Pancreas (tissue), 10 donors: Measurements from ENCODE around the gene SFRP2. TPM values are rescaled to one million over a fixed set of nuclear protein-coding genes. Genes with fewer than 3 reads are reported as not detected.
A peak's percentile ranks its signal among the peaks of the same experiment; 100 is the strongest.

Experiments
- ATAC-seq, 4 donors: fragments of 200-7000 bp; cut with Tn5 transposase; one replicate each; pipeline versions ENCODE4 v1.8.0 to v1.9.1; 2020; ENCODE audit warnings: mild to moderate bottlenecking in 4 of 4, moderate library complexity in 4 of 4
- DNase-seq, 6 donors: peaks; one replicate each; pipeline ENCODE4 v3.0.0-alpha.2; 2020
- FAIRE-seq: peaks from 2 replicates; lab custom pipeline; 2012; peaks lifted over from hg19 to GRCh38; lab: Jason Lieb, UNC
- H3K27ac ChIP-seq, 4 donors: fragments of 200-600 bp; sonication (generic); 1 replicate in 3 of 4; 2 replicates in 1 of 4; pipeline versions ENCODE4 v1.5.0 to v1.8.0; 2020
- H3K27me3 ChIP-seq, 4 donors: fragments of 200-600 bp; one replicate each; pipeline ENCODE4 v1.8.0; 2021
- H3K36me3 ChIP-seq, 3 donors: fragments of 200-600 bp; sonication (generic) in 1 of 3; one replicate each; pipeline versions ENCODE4 v1.5.0 to v1.8.0; 2020 to 2021
- H3K4me1 ChIP-seq, 3 donors: fragments of 200-600 bp; one replicate each; pipeline ENCODE4 v1.8.0; 2021
- H3K4me3 ChIP-seq, 4 donors: fragments of 200-600 bp; sonication (generic) in 2 of 4; one replicate each; pipeline versions ENCODE4 v1.5.0 to v1.8.0; 2020 to 2021
- H3K9me3 ChIP-seq, 4 donors: fragments of 200-600 bp; one replicate each; pipeline ENCODE4 v1.8.0; 2021
- WGBS, 2 donors: extraction: QIAGEN DNeasy Blood & Tissue Kit; methylation state at CpG; one replicate each; pipeline ENCODE4 v1.1.7; 2013; 5-methylcytosine and 5-hydroxymethylcytosine counted together
- intact Hi-C, 3 donors: fragments of 100-400 bp; cut with DNase I; formaldehyde crosslinking; loops; one replicate each; pipeline versions ENCODE4 v1.11.1 to v1.14.2; 2022
- polyA plus RNA-seq, 2 donors: library from polyadenylated mRNA; stranded (reverse); fragments of 200-250 nt; gene quantifications; one replicate each; pipeline ENCODE4 v1.2.3, GENCODE V29; 2013
- total RNA-seq, 6 donors: library from RNA; stranded (reverse); fragmentation: NEBNext Ultra II Directional in 4 of 6; extraction: Animal tissue kit (Norgen Biotek cat#: 25700) in 4 of 6; gene quantifications; one replicate each; pipeline versions ENCODE4 v1.2.1 to v1.2.4, GENCODE V29; 2021 to 2023
- TF ChIP-seq, protein P1 (sequence below), 4 donors: fragments of 200-600 bp; sonication (generic) in 3 of 4; IDR thresholded peaks; one replicate each; pipeline versions ENCODE4 v1.5.0 to v1.8.0; 2021; ENCODE audit warnings: antibody characterized with exemption in 4 of 4
- donor health status: healthy with polysubstance abuse.
- donor health status: DM: no; HTN: no; CAD: no; lungs with moderate emphysema.
- donor health status: DM: no; HTN: no; CAD: no.
- donor health status: control.
- donor health status: control.
- donor health status: Bipolar disorder and iron deficiency.
- donor health status: DM: yes; HTN: yes; CAD: no.
- donor health status: DM: no; HTN: no; CAD: no.
- donor health status: DM: no; HTN: no; CAD: no.
- donor health status: DM: yes; HTN: yes; CAD: no.

Gene SFRP2, protein sequence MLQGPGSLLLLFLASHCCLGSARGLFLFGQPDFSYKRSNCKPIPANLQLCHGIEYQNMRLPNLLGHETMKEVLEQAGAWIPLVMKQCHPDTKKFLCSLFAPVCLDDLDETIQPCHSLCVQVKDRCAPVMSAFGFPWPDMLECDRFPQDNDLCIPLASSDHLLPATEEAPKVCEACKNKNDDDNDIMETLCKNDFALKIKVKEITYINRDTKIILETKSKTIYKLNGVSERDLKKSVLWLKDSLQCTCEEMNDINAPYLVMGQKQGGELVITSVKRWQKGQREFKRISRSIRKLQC
- total RNA-seq, result 100 to 1,000 TPM in 1 of 6 donors, 10 to 100 TPM in 2, 1 to 10 TPM in 3; 1.5 to 136 (median 10.3) TPM
- polyA plus RNA-seq, result 1 to 10 TPM; 4.7 to 6.9 TPM

DNA sequence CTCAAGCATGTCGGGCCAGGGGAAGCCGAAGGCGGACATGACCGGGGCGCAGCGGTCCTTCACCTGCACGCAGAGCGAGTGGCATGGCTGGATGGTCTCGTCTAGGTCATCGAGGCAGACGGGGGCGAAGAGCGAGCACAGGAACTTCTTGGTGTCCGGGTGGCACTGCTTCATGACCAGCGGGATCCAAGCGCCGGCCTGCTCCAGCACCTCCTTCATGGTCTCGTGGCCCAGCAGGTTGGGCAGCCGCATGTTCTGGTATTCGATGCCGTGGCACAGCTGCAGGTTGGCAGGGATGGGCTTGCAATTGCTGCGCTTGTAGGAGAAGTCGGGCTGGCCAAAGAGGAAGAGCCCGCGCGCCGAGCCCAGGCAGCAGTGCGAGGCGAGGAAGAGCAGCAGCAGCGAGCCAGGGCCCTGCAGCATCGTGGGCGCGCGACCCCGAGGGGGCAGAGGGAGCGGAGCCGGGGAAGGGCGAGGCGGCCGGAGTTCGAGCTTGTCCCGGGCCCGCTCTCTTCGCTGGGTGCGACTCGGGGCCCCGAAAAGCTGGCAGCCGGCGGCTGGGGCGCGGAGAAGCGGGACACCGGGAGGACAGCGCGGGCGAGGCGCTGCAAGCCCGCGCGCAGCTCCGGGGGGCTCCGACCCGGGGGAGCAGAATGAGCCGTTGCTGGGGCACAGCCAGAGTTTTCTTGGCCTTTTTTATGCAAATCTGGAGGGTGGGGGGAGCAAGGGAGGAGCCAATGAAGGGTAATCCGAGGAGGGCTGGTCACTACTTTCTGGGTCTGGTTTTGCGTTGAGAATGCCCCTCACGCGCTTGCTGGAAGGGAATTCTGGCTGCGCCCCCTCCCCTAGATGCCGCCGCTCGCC lies at the start of gene SFRP2:
Gene SFRP2, minus strand, starts transcription at position 671 of the 864 bp plus-strand sequence. Its CDS starts 248 bp downstream, at position 423.
- Histone ChIP-seq H3K27ac (no peak within 1 kb of the TSS), H3K27me3 (peaks cover 0 to 51% (median 12%) of the 10 kb centered on the region in 4 donors), H3K4me1 (peaks cover 0 to 16% (median 5%) of the 10 kb centered on the region in 3 donors), H3K4me3 (peak within 1 kb of the TSS in 3 of 4 donors; percentile 1 to 35 (median 27)), H3K9me3 (no peaks in the 10 kb centered on the region), H3K36me3 (no peaks in the 10 kb centered on the region)
- DNase-seq, result peak in 3 of 6 donors; percentile 26 to 81 (median 65)
- no peak for FAIRE-seq
- ATAC-seq, result peak in 3 of 4 donors; percentile 10 to 45 (median 29)
- TF ChIP-seq, protein P1, sequence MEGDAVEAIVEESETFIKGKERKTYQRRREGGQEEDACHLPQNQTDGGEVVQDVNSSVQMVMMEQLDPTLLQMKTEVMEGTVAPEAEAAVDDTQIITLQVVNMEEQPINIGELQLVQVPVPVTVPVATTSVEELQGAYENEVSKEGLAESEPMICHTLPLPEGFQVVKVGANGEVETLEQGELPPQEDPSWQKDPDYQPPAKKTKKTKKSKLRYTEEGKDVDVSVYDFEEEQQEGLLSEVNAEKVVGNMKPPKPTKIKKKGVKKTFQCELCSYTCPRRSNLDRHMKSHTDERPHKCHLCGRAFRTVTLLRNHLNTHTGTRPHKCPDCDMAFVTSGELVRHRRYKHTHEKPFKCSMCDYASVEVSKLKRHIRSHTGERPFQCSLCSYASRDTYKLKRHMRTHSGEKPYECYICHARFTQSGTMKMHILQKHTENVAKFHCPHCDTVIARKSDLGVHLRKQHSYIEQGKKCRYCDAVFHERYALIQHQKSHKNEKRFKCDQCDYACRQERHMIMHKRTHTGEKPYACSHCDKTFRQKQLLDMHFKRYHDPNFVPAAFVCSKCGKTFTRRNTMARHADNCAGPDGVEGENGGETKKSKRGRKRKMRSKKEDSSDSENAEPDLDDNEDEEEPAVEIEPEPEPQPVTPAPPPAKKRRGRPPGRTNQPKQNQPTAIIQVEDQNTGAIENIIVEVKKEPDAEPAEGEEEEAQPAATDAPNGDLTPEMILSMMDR (IDR thresholded peaks at IDR 0.05), result no peak
- 3 to 5% methylated on average over 65 to 72 of the region's 72 CpGs for WGBS, 2 donors
- intact Hi-C loops, result loop anchor here in 2 of 3 donors (10.0 kb wide), 2 partner anchors 516 to 536 kb away; no protein-coding TSS in a partner anchor

DNA sequence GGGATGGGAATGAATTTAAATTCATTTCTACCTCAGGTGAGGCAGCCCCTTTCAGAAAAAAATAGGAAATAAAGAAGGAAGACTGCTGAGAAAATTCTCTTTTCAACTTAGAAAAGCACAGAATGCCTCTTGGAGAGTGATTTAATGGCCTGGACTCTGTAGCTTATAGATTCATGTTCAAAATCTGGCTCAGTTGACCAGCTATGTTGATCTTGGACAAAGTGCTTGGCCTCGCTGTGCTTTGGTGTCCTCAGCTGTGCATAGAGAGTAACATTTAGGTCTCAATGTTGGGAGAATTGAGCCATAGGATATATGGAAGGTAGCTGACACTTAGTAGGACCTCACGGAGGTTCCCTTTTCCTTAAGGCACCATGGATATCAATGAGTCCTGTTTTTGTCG lies 49.7 kb upstream of the SFRP2 start:
- H3K27ac ChIP-seq, result no peak overlapping the region
- TF ChIP-seq, protein P1 (IDR thresholded peaks at IDR 0.05), result no peak
- no peaks in the 10 kb centered on the region for H3K36me3 ChIP-seq
- FAIRE-seq (no peak), DNase-seq (no peak), ATAC-seq (no peak)
- H3K4me3 ChIP-seq, result no peak overlapping the region
- H3K27me3 ChIP-seq, result no peaks in the 10 kb centered on the region
- intact Hi-C loops, result no loop called here
- no peaks in the 10 kb centered on the region for H3K9me3 ChIP-seq
- 16 to 57% methylated on average over 3 of the region's 3 CpGs for WGBS, 2 donors
- H3K4me1 ChIP-seq, result no peaks in the 10 kb centered on the region

DNA sequence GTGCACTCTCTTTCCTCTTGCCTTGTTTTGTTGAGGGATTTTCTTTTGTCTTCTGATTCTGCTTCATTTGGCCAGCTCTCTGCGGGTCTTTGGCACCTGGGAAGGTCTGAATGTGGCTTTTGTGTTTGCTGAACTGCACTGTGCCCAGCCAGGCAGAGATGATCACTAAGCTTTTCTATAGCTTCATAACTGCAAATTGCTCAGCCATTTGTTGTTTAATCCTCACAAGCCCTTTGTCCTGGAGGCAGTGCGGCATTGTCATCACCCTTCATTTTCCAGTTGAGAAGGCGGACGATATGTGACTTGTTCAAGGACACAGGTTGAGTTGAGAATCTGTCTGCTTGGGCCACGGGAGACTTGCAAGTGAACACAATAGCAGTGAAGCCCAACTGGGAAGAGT lies 46.0 kb upstream of the SFRP2 start:
- H3K4me3 ChIP-seq, result no peak overlapping the region
- intact Hi-C loops, result no loop called here
- DNase-seq (no peak), FAIRE-seq (no peak), ATAC-seq (no peak)
- no peaks in the 10 kb centered on the region for H3K27me3 ChIP-seq
- no peak overlapping the region for H3K27ac ChIP-seq
- H3K36me3 ChIP-seq, result no peaks in the 10 kb centered on the region
- WGBS, 2 donors, result 51 to 53% methylated on average over 5 of the region's 5 CpGs
- no peaks in the 10 kb centered on the region for H3K9me3 ChIP-seq
- no peaks in the 10 kb centered on the region for H3K4me1 ChIP-seq
- TF ChIP-seq, protein P1 (IDR thresholded peaks at IDR 0.05), result no peak

DNA sequence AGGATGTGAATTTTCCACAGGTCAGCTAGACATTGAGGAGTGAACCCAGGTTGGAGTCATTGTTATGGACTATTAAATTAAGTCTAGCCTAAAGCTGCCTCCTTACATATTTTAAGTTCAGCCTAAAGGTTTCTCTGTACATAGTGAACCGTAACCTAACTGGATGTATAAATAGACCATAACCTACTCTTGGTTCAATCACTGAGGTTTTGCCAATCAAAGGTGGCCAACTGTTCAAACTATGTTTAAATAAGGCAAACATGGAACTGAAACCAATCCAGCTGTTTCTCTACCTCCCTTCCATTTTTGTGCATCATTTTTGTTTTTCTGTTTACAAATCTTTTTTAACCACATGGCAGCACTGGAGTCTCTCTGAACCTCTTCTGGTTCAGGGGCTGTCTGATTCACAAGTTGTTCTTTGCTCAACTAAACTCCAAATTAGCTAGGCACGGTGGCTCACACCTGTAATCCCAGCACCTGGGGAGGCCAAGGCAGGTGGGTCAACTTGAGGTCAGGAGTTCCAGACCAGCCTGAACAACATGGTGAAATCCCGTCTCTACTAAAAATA lies 43.9 kb upstream of the SFRP2 start:
- DNase-seq, result no peak
- no peak overlapping the region for H3K27ac ChIP-seq
- H3K27me3 ChIP-seq, result no peaks in the 10 kb centered on the region
- TF ChIP-seq, protein P1 (IDR thresholded peaks at IDR 0.05), result no peak
- no peaks in the 10 kb centered on the region for H3K36me3 ChIP-seq
- intact Hi-C loops, result no loop called here
- ATAC-seq, result no peak
- H3K4me3 ChIP-seq, result no peak overlapping the region
- WGBS, 2 donors, result 77 to 83% methylated on average over 3 of the region's 3 CpGs
- H3K4me1 ChIP-seq, result no peaks in the 10 kb centered on the region
- H3K9me3 ChIP-seq, result no peaks in the 10 kb centered on the region
- FAIRE-seq, result no peak
